SH-SY5Y (cell line): ENCODE measurements around the gene ARID4B.

ENCODE experiments used
- GATA2 ChIP-seq: IDR thresholded peaks from 2 replicates; pipeline ENCODE4 v1.6.1; 2011; ENCODE audit warnings: mild to moderate bottlenecking, low read depth, low read length
- GATA3 ChIP-seq: IDR thresholded peaks from 2 replicates; pipeline ENCODE4 v1.6.1; 2011; ENCODE audit warnings: low read depth, mild to moderate bottlenecking, low read length, moderate library complexity

The ARID4B gene

DNA sequence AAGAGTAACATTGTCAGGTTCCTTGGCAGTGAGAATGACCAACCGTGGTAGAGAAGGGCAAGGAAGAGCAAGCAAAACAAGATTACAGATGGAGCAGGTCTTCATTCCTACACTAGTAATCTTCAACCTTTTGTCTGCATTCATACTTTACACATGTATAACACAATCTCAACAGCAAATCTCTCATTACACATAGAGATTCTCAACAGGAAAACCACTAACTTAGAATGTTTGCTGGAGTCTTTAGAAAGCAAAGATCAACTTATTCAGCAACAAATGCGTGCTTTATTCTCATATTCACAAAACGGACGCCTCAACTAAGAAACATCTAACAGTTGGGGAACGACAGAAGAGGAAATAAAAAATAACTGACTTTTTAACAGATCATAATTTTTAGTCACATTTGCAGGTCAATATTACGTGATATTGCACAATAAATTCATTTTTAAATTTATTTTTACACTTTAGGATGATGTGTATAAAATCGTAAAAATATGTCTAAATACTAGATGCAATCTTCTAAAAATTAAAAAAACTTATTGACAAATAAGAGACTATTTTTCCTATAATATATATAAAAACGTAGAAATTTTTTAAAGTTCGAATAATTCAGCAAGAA lies 82.9 kb downstream of the ARID4B start:
- TF ChIP-seq GATA3 = no peak
- no peak for TF ChIP-seq GATA2

GRCh38 chr1:235240960-235241359 lies 87.0 kb downstream of the ARID4B start:
- TF ChIP-seq GATA2 (no peak), GATA3 (no peak)

DNA sequence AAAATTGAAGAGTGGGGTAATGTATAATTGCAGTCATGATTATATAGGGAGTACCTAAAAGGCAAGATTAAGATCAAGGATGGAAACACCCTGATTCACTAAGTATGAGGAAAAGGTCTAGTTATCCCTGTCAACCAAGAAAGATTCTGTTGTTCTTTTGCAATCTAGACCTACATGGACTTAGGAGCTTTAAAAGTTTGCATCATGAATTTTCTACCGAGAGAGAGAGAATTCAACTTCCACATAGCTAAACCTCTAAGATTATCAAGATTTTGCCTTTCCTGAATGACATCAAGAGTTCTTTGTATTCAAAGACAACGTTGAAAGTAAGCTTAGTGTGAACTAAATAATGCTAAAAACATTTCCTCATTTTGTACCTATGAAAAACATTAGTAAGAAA lies 88.1 kb downstream of the ARID4B start:
- no peak for TF ChIP-seq GATA2
- TF ChIP-seq GATA3 = no peak

DNA sequence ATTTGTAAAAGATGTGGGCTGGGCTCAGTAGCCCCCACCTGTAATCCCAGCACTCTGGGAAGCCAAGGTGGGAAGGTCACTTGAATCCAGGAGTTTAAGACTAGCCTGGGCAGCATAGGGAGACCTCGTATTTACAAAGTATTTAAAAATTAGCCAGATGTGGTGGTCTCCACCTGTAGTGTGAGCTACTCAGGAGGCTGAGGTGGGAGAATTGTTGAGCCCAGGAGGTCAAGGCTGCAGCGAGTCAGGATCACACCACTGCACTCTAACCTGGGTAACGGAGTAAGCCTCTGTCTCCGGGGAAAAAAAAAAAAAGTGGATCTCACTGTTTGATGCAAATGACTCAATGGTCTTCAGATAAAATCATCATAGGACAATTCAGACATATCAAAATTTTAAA lies 89.4 kb downstream of the ARID4B start:
- TF ChIP-seq GATA3 (no peak), GATA2 (no peak)

DNA sequence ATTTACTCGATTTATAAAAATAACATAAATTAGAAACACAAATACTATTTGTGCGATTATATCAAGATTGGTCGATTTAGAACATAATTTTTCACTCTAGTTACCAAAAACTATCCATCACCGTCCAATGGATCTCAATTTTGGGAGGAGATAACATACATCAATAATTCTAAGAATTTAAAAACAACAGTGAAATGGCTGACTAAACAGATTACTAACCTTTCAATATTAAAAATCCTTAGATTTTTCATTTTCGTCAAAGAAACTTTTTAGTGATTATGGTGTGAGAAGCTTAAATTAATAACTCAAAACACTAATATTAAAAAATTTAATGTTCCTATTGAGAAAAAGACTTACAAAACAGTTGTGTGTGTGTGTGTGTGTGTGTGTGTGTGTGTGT lies 91.9 kb downstream of the ARID4B start:
- TF ChIP-seq GATA3 = no peak
- no peak for TF ChIP-seq GATA2

DNA sequence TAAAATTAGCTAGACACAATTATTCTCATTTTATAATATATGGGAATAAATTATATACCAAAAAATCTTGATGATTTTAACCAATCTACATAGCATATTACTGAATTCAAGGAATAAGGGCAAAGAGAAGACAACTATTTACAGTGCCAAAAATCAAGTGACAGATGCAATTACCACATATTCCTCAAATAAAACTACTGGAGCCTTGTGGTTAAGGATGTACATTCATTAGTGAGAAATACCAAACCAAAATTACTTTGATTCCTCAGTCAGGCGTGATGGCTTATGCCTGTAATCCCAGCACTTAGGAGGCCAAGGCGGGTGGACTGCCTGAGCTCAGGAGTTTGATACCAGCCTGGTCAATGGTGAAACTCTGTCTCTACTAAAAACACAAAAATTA lies 98.1 kb downstream of the ARID4B start:
- TF ChIP-seq GATA2 (no peak), GATA3 (no peak)

- TF ChIP-seq GATA3 (no peak), GATA2 (no peak)
Measured at GRCh38 chr1:235227414-235227813, 100.6 kb downstream of the ARID4B start.

GRCh38 chr1:235226933-235227332 lies 101.0 kb downstream of the ARID4B start:
- TF ChIP-seq GATA2 (no peak), GATA3 (no peak)

- TF ChIP-seq GATA2 = no peak
- no peak for TF ChIP-seq GATA3
Measured at GRCh38 chr1:235225299-235225698, 102.7 kb downstream of the ARID4B start.

DNA sequence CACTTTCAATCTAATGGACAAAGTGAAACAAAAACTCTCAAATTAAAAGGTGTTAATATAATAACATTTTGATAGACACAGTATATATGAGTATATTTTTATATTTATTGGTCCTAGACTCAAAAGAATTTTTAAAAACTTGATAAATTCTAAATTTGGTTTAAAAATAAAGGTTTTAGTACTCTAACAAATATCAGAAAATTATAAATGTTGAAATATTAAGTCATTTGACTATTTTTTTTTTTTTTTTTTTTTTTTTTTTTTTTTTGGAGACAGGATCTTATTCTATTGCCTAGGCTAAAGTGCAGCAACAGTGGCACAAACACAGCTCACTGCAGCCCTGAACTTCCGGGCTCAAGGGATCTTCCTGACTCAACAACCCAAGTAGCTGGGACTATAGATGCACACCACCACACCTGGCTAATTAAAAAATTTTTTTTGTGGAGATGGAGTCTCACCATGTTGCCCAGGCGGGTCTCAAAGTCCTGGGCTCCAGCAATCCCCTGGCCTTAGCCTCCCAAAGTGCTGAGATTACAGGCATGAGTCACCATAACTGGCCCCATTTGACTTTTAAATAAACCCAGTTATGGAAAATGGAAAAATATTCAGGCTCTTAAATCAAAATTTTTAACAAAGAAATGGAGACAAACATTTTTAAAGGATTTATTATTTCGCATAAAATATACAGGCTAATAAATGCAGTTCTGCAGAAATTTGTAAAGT lies 106.2 kb downstream of the ARID4B start:
- TF ChIP-seq GATA2 (no peak), GATA3 (no peak)

- TF ChIP-seq GATA2 (no peak), GATA3 (no peak)
Measured at GRCh38 chr1:235215453-235215852, 112.5 kb downstream of the ARID4B start.

GRCh38 chr1:235213752-235214151 lies 114.2 kb downstream of the ARID4B start:
- TF ChIP-seq GATA3 (no peak), GATA2 (no peak)

- no peak for TF ChIP-seq GATA3
Measured at GRCh38 chr1:235211517-235211916, 116.5 kb downstream of the ARID4B start.

DNA sequence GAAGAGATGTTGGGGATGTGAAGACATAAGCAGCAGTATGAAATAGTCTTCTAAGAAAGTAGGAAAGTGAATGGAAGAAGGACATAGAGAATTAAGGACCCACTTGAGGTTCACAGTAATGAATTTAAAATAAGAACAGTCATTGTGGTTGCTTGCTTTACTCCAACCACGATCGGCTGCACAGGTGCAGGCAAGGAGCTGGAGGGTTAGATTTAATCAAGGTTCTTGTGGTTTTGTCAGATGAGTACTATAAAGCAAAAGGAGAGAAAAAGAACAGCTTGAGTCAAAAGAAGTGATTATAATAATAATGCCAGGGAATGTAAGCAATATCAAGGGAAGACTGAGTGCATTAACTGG lies 120.8 kb downstream of the ARID4B start:
- TF ChIP-seq GATA2 (no peak), GATA3 (no peak)

DNA sequence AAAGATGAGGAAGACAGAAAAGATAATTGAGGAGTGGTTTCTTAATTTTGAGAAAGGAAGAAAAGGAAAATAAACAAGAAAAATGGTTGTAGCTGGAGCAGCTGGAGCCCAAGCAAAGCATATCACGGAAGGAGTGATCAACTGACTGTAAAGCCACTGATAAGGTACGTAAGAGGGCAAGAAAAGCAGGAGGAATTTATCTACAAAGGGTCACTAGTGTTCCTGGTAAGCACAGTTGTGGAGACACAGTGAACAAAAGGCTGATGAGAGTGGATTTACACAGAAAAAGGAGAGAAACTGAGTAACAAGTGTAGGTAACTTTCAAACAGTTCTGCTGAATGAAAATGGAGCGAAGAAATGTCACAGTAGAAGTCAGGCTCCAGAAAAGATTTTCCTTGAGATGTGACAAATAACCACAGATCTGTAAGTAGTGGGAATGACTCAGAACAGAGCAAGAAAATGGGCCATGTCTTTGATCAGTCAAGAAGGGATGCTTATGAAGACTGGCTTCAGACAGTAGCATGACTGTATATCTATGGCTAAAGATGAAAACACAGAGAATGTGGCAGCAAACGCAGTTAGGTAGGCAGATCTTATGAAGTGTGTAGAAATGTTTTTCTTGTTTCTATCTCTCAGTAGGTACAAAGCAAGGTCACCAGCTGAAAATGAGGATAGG lies 121.3 kb downstream of the ARID4B start:
- TF ChIP-seq GATA3 (no peak), GATA2 (no peak)

- TF ChIP-seq GATA2 (no peak), GATA3 (no peak)
Measured at GRCh38 chr1:235205687-235206086, 122.3 kb downstream of the ARID4B start.
